ENCODE results near the gene TAS2R60. TPM values are rescaled to one million over a fixed set of nuclear protein-coding genes. Genes with fewer than 3 reads are reported as not detected.

The TAS2R60 gene
- total RNA-seq, 1 experiment from 2014 or later = 0.24 TPM

DNA sequence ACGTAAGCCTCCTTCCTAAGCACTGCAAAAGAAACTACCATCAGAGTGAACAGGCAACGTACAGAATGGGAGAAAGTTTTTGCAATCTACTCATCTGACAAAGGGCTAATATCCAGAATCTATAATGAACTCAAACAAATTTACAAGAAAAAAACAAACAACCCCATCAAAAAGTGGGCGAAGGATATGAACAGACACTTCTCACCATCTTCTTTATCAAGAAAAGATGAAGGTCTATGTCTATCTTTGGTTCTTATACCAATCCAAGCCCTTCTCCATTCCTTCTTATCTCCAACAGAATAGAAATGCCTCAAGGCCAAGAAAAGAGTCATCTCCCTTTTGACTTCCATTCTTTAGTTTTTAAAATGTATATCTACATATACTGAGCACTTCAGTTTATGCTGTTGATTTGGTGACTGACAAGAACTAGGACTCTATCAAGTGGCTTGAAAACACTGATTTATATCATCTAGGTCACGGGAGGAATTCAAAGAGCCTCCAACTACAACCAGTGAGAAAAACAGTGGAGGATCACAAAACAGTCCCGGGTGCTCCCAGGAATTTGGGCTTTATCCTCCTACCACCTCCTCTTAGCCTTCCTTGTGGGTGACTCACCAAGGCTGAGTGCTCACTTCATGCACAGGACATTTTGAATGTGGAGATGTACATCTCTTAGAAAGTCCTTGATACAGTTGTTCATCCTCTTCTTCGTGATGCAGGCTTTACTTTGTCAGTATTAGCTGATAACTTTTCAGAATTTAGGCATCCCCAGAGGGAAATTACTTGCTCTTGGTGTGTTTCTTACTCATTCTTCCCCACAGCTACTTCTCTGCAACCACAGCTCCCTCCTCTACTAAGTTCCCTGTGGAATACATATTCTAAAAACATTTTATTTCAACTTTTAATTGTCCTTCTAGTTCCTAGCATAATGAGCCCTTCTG, 49.8 kb downstream of the TAS2R60 start (continued):
- TF ChIP-seq RELA (CRISPR knock-in tag; IDR thresholded peaks at IDR 0.05; ENCODE audit: borderline replicate concordance) = no peak

DNA sequence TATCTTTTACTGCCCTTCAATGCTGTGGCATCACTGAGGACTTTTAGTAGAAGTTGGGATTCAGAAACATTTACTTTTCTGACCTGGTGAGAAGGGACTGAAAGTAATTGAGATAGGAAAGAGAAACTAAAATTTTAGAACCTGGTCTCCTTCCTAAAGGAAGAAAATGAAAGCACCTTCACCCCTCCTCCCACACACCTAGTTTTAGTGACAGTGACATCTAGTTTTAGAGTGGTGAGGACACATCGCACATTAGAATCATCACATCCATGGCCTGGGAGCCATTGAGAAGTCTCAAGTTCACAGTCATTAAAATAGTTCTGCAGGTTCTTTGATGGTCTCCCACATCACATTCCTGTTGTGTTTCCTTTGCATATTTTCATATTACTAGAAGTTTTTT, 50.5 kb downstream of the TAS2R60 start:
- no peaks in the 10 kb centered on the region; the same call in 1 of the 2 replicates for H3K9me3 Mint-ChIP-seq
- DNase-seq (ENCODE audit: low spot score) (no peak), ATAC-seq (no peak)
- ChIA-PET POLR2A (no interaction called here), CTCF (no interaction called here)
- TF ChIP-seq, protein P1, sequence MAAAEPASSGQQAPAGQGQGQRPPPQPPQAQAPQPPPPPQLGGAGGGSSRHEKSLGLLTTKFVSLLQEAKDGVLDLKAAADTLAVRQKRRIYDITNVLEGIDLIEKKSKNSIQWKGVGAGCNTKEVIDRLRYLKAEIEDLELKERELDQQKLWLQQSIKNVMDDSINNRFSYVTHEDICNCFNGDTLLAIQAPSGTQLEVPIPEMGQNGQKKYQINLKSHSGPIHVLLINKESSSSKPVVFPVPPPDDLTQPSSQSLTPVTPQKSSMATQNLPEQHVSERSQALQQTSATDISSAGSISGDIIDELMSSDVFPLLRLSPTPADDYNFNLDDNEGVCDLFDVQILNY (CRISPR knock-in tag; IDR thresholded peaks at IDR 0.05) = no peak
- no peak for TF ChIP-seq SMAD4 (CRISPR knock-in tag; IDR thresholded peaks at IDR 0.05)
- H3K27me3 Mint-ChIP-seq (ENCODE audit: low read depth) = no peaks in the 10 kb centered on the region
- H3K27ac Mint-ChIP-seq = no peak overlapping the region
- no peaks in the 10 kb centered on the region for H3K36me3 Mint-ChIP-seq
- no peak overlapping the region for H3K4me3 Mint-ChIP-seq
- peaks cover 3% of the 10 kb centered on the region; the same call in 1 of the 2 replicates for H3K4me1 Mint-ChIP-seq

Other genes starting within 250 kb of the TAS2R60 start
- gene TAS2R40, start 221.4 kb upstream of the TAS2R60 start, total RNA-seq (2021) = not detected in 3 replicates
- 30.1 to 40.1 TPM (median 37.7 TPM) in 3 replicates for gene GSTK1, start 180.0 kb upstream of the TAS2R60 start, total RNA-seq (2021)
- gene TMEM139, start 158.5 kb upstream of the TAS2R60 start, total RNA-seq (2021) = 1.5 to 2.0 TPM (median 1.9 TPM) in 3 replicates
- 35.1 to 35.5 TPM (median 35.4 TPM) in 3 replicates for gene CASP2, start 155.1 kb upstream of the TAS2R60 start, total RNA-seq (2021)
- 0.23 to 0.46 TPM (median 0.28 TPM) in 3 replicates for gene CLCN1, start 127.3 kb upstream of the TAS2R60 start, total RNA-seq (2021)
- gene FAM131B, start 80.7 kb upstream of the TAS2R60 start, total RNA-seq (2021) = 24.0 to 26.3 TPM (median 25.3 TPM) in 3 replicates
- gene ZYX, start 62.1 kb upstream of the TAS2R60 start, total RNA-seq (2021) = 166 to 179 TPM (median 167 TPM) in 3 replicates
- 159 to 203 TPM (median 162 TPM) in 3 replicates for gene EPHA1, start 34.6 kb upstream of the TAS2R60 start, total RNA-seq (2021)
- 0.31 to 0.44 TPM in 2 of 3 replicates, not detected in the other for gene TAS2R41, start 34.4 kb downstream of the TAS2R60 start, total RNA-seq (2021)
- gene CTAGE15, start 128.3 kb downstream of the TAS2R60 start, total RNA-seq (2021) = 2.4 to 3.0 TPM (median 2.9 TPM) in 3 replicates
- gene TCAF2, start 177.5 kb downstream of the TAS2R60 start, total RNA-seq (2021) = 0.15 to 0.21 TPM (median 0.21 TPM) in 3 replicates

Data from WTC11 (cell line).